ENCODE data around the gene EFCAB8.

EFCAB8 gene, protein sequence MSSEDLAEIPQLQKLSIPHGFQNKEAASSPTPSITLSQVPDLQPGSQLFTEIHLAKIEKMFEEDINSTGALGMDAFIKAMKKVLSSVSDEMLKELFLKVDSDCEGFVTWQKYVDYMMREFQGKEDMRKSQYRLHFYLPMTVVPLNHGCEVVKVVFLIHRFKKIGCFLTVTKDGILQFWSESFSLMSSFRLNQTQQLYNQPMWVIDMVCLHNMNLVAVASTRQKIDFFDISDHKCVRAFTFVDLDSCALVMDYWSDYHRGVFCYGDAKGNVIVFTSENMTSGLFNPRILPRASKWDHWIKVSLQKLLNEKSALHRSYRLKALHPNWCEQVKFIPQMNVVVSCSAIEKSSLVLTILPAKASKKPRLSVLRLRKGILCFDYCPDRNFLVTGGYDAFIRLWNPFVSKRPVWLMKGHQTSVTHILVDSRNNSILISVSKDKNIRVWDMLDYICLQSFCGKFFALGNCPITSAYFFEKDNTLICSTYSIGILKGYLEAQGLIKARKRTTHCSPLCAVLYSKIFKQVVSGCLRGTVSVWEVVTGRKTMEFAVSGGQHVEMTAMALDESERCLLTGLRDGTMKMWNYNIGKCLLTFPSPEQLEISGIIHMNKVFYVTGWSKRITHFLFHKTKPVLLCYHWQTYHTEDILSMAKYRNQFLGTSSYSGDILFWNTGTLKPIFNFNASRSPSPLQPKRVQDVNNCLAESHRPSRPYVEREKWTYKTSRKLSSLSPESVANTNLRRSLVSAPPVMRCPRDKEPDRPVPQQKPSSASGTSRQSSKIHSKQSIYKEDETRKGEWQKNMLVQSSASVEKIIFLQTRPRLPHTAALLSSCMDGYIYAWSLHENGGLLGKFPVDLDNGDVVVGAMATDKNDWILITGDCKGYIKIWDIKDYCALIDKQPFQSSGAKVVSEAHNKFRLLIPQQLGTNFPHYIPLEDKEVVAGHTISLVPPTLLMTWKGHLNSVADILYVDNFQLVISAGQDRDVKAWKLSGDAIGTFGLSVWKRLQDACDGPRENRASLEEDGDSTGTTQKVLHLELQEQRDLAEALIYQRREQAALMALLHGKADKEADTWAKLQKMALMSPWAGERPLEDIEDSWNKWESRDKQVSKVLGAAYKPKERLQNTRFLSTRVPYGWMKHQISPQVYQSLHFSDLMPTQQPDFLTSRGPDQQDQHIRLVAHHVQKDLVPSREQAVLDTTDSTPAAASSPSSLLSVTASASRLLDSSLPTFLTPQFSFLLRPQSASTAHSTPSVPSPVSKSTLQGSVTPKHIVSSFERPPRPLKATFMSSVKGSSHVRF

DNA sequence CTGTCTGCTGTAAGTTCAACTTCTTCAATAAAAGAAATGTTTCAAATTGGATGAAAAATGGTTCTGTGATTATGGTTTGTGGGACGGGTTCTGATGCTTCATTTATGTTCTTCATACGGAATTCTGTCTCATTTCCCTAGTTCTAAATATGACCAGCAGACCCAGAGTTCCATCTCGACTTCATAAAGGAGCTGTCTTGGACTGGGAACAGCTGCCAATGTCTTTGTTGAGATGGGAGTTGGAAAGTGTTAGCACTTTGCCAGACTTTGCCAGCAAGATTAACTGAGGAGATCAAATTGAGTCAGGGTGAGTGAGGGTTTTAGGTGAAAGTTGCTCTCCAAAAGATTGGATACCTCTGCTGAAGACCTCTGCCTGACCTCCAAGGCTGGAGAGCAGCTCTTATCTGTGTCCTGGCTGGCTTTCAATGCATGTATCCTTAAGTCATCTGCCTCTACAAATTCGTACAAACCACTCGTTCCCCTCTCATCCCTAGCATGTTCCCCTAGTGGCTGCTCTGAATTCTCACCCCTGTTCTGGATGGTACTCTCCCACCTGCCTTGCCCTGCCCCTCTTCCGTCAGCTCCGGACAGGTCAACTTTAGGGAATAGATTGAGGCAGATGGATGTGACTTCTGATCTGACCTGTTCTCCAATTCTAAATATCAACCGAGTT lies at the start of gene EFCAB8:
Gene EFCAB8 (plus strand): TSS at position 223 of the 672 bp plus-strand sequence. CDS start 4,870 bp downstream, outside the sequence.
- no peak for DNase-seq

DNA sequence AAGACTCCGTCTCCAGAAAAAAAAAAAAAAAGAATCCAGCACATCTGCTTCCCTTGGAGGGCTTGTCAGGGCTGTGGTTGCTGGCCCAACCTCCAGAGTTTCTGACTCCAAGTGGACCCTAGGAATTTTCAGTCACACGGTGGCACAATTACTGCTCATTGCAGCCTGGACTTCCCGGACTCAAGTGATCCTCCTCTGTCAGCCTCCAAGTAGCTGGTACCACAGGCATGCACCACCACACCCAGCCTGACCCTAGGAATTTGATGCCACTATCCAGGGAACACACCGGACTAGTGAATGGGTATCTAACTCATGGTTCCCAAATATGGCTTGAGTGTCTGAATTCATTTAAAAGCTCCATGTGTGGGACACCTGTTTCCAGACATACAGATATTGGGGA lies 48.8 kb upstream of the EFCAB8 start:
- DNase-seq = no peak

DNA sequence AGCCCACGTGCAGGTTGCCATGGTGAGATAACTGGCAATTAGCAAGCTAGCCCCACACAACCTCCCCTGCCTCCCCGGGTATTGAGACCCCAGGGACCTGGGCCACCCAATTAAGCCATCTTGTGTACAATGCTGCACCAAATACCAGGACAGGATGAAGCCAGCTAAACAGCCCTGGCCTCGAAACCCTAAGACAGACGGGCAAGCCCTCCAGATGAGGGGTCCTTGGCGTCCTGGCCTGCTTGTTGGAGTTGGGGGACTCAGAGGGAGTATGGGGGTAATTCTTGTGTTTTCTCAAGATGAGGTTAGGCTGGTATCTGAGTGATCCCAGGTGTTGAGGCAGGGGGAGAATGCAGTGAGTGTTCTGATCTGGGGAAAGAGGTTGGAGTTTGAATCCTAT lies 47.8 kb upstream of the EFCAB8 start:
- DNase-seq = no peak

DNA sequence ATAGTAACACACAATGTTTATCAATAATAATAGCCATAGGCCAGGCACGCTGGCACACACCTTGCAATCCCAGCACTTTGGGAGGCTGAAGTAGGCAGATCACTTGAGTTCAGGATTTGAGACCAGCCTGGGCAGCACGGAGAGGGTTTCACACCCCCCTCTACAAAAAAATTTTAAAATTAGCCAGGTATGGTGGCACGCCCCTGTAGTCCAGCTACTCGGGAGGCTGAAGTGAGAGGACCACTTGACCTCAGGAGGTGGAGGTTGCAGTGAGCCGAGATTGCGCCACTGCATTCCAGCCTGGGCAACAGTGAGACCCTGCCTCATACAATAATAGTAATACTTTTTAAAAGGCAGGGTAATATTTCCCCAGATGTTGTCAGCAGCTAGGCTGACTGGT lies 46.8 kb upstream of the EFCAB8 start:
- no peak for DNase-seq

DNA sequence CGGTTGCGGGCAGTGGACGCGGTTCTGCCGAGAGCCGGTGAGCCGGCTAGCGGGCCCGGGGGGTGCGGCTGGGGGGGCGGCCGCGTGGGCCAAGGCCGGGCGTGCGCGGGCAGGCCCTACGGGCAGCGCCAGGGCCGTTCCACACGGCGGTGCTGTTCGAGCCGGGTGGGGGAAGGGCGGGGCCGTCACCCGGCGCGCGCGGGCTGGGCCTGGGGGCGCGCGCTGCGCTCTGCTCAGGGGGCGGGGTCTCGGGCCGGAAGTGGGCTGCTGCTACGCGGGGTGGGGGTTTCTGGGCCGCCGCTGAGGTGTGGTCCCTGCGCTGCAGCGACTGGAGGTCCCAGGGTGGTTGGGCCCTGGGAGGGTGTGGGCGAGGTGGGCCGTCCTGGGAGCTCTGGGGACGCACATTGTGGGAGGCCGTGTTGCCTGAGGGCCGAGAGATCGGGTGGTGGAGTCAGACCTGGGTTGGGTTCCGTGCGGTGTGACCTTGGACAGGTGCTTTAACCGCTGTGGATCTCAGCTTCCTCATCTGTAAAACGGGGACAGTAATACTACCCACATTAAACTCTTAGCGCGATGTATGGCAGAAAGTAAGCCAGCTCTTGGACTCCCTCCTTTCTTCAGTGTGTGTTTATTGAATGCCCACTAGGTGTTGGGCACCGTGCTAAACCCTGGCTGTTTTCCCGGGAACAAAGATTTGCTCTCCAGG lies 38.6 kb upstream of the EFCAB8 start:
- DNase-seq = peak in 30 of 51 donors; percentile 39 to 91 (median 78)

DNA sequence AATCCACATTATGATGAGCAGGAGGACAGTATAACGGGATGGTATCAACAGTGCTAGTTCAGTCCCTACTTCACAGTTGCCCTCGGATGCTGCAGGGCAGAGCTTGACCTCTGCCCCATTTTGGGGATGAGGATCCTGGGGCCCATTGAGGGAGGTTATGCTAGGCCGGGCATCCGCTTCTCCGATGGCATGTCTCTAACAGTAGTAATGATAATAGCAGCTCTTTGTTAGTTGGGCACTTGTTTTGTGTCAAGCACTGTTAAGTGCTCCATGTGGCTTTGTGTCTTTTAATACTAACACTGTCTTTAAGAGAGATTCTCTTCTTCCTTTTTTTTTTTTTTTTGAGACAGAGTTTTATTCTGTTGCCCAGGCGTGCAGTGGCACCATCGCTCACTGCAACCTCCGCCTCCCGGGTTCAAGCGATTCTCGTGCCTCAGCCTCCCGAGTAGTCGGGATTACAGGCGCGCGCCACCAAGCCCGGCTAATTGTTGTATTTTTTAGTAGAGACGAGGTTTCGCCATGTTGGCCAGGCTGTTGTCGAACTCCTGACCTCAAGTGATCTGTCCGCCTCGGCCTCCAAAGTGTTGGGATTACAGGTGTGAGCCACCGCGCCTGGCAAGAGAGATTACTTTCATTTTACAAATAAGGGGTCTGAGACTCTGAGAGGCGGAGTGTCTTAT lies 37.9 kb upstream of the EFCAB8 start:
- peak in 7 of 51 donors; percentile 4 to 47 (median 20) for DNase-seq

DNA sequence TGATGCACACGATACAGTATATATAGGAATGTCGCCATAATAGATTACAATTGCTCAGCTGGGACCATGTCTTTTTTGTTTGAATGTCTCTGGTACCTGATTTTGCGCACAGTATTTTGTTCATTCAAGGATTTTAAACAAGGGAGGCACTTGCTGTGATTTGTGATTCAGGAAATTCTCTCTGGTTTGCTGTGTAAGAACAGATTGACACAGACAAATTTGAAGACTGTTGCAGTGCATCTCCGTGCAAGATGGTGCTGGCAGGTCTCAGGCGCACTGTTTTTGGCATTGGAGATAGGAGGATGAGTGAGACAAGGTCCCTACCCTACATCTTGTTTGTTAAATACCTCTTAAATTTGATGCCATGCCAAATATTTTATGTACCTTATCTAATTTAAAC lies 36.5 kb upstream of the EFCAB8 start:
- no peak for DNase-seq

DNA sequence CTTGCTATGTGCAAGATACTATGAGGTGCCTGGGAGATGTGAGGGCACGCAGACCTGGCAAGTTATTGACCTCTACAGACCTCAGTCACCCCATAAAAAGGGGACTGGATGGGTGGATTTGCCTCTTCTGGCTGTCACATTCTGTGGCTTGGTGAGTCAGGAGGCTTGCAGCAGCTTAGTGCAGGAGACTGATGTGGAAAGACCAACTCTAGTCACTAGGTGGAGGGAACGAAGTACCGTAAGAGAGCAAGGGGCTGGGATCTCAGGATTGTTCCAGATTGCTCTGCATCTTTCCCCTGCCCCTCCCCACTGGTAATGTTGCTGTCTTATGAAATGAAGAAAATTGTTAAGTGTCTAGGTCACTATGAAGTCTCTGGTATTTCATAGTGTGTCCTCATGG lies 35.6 kb upstream of the EFCAB8 start:
- peak in 2 of 51 donors; percentile 21 to 22 for DNase-seq

DNA sequence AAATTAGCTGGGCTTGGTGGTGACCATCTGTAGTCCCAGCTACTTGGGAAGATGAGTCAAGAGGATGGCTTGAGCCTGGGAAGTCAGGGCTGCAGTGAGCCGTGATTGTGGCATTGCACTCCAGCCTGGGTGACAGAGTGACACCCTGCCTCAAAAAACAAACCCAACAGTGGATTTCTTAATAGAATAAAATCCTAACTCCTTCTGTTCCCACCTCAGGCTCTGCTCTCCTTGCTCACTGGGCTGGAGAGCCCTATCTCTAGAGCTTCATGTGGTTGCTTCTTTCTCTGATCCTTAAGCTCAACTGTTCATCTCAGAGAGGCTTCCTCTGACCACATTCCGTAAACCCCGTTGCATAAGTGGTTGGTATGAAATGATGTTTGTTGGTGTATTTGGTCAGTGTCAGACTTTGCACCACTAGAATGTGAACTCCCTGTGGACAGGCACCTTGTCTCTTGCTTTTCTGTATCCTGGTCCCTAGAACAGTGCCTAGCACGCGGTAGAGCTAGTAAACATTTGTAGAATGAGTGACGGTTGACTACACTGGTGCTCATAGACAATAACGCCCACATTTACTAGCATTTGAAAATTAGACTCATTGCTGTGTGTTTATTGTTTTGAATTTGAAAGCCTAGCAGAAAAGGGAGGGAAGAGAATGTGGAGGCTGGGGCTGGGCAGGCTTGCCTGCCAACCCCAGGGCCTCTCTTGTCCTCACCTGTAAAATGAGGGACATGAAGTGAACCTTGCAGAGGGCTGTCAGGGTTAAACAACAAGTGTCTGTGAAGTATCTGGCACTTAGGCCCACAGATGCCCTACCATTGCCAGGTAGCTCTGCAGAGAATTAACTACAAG lies 34.8 kb upstream of the EFCAB8 start:
- DNase-seq = no peak

DNA sequence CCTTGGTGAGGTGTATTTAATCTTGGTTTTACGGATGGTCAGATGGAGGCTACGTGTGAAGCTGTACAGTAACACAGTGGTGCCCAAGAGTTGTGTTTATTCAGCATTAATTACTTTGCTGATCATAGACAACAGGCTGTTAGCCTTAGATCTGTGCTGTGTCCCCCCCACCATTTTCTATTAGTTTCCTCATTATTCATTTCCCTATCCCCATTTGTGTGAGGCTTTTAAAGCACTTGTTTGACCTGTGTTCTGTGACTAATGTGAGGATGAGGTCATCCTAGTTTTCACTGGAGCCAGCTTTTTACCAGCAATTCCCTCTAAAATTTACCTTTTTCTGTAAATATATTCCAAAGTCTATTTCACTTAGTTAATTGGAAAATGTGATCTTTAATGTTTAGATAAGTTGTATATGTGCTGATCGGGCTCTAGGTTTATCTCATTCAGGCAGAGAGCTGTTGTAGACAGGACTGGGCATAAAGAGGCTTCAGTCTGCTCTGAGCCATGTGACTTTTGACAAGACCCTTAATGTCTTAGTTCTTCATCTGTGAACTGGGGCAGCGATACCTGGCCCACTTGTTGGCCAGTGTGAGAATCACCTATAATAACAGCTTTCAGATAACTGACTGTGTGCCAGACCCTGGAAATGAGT lies 30.6 kb upstream of the EFCAB8 start:
- no peak for DNase-seq

DNA sequence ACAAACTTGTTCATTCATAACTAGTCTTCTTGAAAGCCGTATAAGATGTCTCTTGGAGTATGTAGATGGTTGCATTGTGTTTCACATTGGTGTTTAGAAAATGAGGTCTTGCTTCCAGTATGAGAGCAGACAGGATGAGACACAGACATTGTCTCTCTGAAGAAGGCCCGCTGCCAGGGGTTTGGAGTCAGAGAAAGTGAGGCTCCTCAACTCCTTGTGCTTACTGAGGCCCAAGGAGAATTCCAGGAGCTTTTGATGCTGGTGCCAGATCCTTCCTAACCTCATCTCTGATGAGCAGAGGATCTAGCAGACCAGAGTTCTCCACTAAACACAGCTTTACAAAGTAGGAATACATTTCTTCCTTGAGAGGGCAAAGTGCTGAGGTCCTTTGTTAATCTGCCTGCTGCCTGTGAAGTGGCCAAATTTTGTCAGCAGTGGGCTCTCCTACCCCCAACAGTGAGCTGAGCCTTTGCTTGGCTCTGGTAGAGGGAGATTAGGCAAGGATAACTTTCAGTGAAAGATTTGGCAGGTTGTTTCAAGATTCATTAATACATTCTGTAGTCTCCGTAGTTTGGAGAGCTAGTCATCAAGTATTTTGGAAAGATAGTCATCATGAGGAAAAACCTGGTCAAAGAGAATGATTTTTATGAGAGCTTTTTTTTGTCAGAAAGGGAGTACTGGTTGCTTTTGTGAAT lies 29.3 kb upstream of the EFCAB8 start:
- DNase-seq = no peak

DNA sequence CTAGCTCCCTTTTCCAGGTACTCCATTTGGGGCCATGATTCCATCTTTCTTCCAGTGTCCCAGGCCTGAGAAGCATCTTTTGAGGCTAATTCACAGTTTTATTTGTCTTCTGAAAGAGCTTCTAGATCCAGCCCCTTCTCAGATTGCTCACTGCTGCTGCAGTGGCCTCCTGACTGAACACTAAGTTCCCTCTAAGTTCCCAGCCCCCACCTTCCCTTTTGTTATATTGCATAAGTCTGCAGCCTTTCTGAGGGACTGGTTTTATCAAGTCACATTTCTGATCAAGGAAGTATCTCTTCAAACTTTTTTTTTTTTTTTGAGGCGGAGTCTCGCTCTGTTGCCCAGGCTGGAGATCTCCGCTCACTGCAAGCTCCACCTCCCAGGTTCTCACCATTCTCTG lies 28.3 kb upstream of the EFCAB8 start:
- DNase-seq = peak in 8 of 51 donors; percentile 3 to 28 (median 9)

DNA sequence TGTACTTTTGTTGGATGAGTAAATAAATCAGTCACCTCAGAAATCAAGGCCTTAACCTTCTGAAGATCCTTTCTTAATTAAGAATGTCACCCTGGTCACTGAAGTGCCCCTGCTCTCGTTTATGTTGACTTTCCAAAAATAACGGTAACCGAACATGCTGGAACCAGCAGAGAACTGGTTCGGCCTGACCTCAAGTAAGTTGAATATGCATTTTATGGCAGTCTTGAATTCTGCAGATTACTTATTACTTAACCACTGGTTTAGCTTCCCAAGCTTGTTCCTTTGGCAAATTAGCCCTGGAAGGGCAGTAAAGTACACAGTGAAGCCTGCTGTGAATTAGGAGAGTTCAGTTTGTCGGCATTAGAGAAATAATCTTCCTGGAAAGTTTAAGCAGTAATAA lies 26.7 kb upstream of the EFCAB8 start:
- DNase-seq = no peak

DNA sequence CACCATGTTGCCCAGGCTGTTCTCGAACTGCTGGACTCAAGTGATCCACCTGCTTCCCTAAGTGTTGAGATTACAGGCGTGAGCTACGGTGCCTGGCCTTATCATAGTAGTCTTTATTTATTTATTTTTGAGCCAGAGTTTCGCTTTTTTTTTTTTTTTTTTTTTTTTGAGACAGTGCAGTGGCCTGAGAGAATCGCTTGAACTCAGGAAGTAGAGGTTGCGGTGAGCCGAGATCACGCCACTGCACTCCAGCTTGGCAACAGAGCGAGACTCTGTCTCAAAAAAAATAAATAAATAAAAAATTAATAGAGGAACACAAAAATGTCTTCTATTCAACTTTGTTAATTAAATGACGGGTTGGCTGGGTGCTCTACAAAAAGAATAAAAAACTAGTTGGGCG lies 26.1 kb upstream of the EFCAB8 start:
- no peak for DNase-seq

DNA sequence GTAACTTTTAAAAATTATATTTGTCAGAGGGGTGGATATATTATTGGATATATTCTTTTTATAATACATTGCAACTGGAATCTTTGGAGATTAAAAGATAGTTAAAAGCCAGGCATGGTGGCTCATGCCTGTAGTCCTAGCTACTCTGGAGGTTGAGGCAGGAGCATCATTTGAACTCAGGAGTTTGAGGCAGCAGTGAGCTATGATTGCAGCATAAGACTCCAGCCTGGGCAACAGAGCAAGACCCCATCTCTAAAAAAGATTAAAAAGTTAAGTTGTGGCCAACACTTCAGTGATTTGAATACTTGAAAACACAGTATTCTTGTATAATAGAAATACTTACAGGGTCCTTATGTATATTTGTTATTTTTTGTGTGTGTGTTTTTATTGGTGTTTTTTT lies 23.8 kb upstream of the EFCAB8 start:
- DNase-seq = no peak

DNA sequence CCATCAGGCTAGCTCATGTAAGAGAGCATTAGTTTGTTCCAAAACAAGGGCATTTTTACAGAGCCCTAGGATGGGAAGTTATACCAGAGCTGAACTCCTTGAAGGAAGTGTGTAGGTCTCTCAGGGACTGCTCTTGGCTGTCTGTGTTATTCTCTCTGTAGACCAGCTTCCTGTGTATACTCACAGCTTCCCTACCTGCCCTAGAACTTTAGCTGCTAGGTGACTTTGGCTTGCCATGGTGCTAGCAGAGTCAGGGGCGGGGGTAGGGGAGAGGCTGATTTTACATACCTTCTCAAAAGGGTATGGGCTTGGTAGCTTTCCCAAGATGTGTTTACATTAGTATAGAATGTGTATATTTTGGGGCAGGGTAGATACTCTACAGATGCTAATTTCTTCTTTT lies 21.6 kb upstream of the EFCAB8 start:
- no peak for DNase-seq

DNA sequence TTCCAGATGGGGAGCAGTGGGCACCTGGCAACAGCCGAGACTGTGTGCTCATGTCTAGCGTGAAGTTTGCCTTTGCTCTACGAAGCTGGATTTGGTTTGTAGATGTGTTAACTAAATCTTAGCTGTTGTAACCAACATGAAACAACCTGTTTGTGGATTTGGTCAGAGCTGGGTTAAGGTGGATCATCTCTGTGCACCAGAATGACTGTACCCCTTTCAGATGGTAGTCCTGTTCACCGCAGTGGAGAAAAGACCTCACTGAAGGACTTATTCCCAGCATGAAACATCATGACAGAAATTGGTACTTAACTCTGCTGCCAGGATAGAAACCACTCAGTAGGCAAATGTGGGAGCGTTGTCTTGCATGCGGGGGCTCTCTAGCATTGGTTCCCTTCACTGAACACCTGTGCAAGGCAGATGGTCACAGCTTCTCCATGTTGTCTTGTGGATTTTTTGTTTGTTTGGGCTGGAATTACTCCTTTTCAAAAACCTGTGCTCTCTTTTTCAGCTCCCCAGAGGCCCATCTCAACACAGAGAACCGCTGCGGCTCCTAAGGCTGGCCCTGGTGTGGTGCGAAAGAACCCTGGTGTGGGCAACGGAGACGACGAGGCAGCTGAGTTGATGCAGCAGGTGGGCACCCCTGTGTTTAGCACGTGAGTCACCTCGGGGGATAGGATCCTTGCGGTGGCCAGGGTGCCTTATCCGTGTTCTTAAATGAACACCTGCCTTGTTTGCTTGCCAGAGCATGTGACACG lies 19.3 kb upstream of the EFCAB8 start:
- DNase-seq = no peak

Measured in hypothalamus (tissue), 51 donors.